Midbrain (tissue), 1 donor: Measurements from ENCODE around the gene BCL11A.

Source experiments
- DNase-seq: peaks from one replicate; lab custom pipeline; 2025; lab: John Stamatoyannopoulos, UW

The BCL11A gene

DNA sequence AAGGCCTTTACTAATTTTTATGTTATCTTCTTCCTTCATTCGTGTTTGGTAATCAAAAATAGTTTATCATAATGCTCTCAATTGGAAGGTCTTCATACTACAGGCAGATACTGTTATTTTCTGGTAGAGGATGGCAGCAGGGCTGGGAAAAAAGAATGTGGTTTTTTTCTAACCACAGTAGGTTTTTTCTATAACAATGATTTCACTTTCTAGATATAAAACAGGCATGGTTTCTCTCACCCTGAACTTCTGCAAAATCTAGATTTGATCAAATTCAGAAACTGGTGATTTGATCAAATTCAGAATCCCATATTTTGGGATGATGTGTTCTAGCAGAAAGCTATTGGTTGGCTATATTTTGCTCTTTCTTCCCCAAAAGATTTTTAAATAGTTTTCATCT is 27.6 kb downstream of the BCL11A start:
- no peak for DNase-seq

DNA sequence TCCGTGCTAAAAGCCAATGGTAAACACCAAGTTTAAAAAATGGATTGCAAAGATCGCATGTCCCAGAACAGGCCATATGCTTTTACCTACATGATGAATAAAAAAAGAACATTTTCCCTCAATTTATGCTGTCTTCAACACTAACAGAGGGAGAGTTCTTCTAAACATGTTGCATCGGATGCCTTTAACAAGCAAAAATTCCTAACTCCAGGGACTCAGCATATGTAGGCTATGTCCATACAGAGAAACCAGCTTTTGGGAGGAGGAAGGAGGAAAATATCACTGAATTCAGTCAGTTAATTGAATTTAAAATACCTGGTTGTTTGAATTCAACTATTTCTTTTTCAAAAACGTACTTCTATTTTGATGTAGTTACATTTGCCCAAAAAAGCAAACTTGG is 28.6 kb downstream of the BCL11A start:
- DNase-seq = no peak

DNA sequence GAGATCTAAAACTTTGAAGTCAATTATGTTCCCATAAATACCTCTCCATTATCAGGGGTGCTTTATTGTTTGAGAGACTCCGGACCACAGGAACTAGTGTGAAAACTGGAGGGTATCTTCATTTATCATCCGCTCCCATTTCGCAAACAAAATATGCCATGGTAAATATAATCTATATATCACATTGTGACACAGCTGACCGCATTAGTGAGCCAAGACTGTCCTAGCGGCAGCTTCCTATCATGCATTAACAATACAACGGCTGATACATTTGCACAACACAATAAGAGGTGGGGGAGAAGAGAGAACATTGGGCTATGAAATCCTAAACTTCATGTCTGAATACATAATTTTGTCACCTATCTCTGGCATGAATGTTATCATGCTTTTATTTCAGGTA is 29.5 kb downstream of the BCL11A start:
- no peak for DNase-seq

DNA sequence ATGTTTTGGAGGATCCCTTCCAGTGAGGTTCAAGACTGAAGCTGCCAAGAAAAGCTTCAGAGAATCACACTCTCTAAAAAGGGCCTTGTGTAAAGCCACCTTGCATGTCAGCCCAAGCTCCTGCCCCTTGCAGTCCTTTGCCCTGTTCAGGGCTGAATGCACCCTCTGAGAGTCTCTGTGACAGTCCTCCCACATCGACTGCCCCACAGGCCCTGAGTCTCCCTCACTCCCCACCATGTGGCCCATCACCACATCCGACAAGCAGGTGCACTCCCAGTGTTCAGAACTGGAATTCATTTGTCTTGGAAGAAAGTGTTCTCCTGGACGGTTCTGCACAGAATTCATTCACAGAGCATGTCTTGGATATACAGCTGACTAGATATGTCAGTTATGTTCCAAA is 31.0 kb downstream of the BCL11A start:
- DNase-seq = no peak

DNA sequence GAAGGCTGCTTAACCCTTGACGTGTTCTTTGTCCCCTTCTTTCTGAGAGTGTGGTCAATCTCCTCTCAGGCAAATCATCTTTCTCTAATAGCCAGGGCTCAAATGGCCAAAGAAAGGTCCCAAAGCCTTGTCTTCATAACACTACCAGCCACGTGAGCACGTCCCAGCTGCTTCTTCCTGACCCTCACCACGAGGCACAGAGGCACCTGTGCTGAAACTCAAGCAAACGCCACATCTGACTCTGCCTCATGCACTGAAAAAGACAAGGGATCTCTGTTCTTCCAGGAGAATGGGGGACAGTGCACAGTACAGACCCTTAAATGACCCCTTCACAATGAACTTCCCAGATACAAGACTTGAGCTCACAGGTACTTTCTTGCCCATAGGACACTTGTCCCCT is 31.8 kb downstream of the BCL11A start:
- no peak for DNase-seq

DNA sequence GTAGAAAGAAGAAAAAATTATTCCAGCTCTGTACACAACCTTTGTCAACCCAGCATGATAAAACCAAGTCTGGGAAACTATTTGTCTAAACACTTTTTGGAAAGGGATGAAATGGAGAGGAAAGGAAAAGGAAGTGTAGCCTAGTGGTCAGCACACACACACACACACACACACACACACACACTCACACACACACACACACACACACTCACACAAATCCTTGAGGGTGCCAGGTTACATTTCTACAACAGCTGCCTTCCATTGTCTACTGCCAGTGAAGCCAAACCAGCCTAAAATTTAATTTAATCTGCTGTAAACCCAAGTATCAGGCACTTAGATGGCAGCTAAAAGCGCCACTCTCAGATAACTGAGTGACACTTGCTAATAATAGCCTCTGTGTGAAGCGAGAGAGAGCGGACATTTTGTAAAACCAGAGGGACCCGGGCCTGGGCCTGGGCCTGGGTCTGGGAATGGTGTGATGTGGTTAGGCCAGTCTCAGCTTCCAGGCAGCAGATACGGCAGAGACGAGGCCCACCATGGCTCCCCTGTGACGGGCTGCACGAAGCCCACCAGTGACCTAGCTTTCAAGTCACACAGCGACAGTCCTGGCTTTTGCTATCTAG is 32.4 kb downstream of the BCL11A start:
- no peak for DNase-seq

DNA sequence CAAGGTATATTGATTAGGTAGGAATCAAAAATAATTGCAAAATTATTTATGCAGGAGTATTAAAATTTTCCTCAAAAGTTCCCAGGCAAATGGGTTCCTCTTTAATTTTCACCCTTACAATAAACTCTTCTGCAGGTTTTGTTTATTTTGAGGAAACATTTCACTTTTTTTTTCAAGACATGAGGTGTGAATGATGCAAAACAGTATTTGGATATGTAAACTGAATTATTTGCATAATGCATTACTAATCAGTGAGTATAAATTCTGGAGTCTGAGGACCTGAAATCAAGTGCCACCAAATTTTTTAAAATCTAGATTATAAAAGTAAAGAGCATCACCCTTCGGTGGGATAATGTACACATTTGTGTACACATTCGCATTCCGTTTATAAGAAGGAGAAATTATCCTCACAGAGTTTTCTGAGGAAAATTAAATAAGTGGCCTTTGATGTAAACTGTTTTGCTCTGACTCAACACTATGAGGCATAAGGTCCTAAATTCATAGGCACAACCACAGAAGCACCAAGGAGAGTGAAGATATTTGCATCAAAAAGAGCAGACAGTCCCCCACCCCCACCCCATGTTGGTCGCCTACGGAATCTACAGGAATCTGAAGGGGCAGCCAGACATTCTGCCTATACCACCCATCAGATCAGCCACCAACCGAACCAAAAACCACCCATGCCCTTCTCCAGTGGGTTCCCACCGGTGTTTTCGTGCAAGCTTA is 33.1 kb downstream of the BCL11A start:
- no peak for DNase-seq

DNA sequence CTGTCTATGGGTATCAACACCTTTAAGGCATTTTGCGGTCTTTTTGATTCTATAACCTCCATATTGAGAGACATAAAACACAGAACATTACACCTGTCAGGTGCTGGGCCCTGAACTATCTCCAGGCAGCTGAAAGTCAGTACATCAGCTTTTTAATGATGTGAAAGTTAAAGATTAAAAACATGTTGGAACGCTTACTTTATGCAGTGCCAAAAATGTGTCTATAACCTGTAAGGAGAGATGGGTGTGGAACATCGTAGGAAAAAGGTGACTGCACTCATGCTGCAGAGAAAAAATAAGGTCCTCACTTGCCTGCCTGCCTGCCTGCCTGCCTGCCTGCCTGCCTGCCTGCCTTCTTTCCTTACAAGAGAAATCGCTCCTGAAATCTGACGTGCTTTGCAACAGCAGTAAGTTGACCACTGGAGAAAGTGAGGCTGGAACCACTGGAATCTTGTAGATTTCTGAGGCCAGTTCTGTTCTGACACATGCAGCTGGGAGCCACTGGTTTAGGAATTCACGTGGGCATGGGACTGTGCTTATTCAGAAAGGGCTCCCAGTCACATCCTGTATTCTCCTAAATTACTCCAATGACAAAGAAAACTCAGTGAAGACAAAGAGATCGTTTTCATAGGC is 34.1 kb downstream of the BCL11A start:
- no peak for DNase-seq

DNA sequence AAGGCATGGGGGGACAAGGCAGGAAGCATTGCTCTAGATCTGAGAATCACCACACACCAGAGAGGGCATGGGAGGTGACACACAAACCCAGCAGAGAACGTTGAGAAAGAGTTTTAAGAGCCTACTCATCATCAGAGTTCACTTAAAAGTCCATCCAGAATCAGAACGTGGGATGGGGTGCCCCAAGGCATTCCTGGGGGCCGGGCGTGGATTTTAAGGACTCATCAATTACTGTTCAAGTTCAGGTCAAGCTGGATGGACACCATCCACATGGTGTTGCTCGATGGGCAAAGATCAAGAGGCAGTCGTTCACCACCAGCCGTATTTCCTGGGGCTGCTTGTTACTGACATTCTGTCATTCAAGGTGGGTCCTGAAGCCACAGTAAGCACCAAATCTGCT is 34.9 kb downstream of the BCL11A start:
- DNase-seq = no peak

DNA sequence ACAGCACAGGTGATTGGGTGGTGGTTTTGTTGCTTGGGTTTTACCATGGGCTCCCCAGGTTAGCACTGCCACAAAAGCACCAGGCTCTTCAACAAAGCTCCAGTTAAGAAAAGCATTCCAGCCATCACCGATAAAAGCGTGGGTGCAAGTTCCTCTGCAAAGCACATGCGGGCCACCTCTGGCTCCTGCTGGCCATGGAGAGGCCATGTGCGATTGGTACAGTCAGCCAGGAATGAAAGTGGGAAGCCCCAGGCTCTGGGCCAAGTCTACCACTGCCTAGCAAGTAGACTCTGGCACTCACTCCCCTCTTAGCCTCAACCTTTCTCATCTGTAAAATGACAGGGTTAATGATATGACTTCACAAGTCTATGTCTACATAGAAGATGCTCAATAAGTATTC is 36.0 kb downstream of the BCL11A start:
- no peak for DNase-seq

DNA sequence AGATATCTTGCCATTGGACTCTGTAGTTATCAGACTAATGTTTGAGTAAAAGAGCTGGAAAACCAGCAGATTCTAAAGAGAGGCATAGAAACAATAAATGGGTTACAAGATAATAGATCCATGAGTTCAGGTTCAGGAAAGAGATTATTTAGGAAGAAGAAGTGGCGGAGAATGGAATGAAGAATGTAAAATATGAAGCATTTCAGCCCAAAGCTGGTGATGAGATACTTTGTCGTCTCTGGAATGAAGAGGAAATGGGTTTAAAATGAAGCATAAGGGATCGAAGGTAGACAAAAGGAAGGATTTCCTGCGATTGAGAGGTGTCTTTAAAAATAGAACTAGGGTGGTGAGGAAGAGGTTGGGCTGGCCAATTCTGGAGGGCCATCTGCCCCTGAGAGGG is 36.6 kb downstream of the BCL11A start:
- DNase-seq = no peak

DNA sequence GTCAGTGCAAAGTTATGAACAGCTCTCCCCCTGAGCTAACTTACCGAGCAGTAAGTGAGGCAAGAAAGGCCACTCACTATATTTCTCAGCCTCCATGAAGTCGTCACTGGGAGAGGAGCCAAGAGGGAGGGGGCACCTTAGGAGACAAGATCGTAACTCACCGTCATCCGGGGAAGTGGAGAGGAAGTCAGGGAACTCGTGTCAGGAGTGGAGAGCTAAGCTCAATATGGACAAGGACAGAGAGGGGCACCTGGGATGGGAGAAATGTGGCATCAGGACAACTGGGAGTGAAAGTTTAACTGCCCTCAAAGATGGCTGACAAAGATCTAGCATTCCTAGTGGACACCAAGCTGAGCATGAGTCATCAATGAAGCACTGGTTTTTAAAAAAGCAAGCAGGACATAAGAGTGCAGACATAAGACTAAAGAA is 37.1 kb downstream of the BCL11A start:
- no peak for DNase-seq

DNA sequence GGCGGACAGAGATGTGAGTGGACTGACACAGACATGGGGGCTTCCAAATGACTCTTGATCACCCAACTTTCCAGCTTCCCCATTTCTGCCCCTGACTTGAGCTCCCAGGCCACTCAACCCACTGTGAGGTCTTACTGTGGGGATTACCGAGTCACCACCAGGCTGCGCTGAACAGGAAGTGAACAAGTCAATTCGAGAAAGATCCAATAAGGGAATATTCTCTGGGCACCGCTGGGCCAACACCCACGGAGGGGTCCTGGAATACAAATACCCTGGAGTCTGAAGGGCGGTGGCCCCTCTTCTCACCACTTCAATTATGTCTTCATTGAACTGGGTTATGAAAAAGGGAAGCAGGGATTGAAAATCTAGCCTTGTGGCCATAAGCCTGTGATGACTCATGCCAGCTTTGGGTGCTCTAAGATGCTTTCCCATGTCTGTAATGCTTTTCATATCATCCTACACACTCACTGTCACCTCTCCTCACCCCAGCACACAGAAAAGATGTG is 37.7 kb downstream of the BCL11A start:
- no peak for DNase-seq

DNA sequence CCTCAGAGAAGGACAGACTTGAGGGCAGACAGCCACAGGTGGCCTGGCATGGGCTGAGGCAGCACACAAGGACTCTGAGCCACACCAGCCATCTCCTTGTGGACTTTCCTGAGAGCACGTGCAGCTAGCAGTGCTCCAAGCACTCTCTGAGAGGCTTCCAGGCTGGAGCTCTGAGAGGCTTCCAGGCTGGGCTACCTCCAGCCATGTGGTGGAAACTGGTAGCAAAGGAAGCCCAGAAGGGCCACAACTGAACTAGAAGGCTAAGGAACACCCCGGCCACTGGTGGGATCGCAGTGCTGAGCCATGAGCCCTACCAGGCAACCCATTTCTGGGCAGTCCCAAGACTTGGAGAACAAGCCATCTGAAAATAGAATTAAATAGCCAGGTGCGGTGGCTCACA is 39.5 kb downstream of the BCL11A start:
- DNase-seq = no peak

DNA sequence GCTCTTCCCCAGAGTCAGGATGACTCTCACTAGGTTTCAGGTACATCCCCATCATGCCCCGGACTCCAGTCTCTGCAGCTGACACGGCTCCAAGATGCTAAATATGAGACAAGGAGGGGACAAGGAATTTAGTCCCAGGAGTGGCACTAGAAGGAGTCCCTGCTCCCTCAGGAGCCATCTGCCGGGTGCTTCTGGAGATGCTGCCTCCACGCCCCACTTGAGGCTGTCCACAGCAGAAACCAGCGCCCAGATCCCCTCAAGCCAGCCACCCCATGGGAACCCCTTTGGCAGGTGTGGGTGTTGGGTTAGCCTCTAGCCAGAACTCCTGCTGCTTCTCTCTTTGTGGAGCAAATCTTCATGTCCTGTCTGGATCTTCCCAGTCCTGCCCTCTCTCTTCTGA is 40.3 kb downstream of the BCL11A start:
- no peak for DNase-seq

DNA sequence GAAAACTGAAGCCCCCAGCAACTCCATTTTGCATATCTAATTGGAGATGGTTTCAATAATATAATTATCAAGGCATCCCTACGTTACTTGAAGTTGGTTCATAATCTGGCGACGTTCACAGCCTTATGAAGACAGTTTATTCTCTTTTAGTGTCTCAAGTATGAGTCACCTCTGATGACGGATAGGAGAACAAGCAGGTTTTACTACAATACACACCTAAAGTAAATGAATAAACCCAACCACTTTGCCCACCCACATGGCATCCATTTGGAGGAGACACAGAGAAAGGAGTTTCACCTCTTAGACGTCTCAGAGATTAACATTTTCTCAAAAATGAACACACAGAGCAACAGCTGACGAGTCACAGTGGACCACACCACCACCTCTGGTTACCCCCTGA is 40.8 kb downstream of the BCL11A start:
- no peak for DNase-seq

DNA sequence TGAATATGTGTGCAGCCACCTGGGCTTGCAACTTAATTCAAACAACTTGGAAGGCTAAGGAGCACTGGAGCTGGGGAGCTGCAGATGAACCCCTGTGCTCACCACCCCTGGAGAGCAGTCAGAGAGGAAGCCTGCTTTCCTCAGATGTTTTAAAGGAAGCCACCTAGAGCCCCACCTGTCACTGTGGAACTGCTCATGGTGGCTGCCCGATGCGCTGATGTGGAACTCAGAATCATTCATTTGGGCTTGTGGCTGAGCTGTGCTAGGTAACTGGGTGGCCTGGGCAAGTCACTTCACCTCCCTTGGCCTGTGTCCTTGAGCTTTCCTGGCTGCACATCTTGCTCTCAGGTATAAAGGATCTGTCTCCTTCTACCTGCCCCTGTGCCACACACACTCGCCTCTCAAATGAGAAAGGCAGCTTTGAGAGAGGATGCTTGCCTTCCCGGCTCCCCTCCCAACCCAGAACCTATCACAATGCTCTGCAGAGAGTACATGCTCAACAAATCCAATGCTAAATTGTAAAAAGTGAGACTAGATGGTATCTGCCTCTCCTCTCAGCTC is 41.3 kb downstream of the BCL11A start:
- DNase-seq = no peak

DNA sequence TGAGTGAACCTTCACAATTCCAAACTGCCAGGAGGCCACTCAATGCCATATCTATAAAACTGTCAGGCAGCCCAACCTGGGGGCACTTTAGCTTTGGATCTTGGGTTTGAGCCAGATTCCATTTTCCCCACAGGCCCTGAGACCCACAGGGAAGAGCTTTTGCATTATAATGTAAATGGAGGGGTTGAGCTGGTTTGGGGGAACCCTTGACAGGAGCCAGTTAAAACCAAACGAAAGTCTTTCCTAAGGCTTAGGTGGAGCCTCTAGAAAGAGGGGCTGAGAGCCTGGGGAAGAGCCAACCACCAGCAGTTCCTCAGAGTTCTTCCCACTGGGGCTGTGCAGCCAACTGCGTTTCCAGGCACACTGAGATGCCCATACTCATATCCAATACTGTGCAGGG is 42.7 kb downstream of the BCL11A start:
- no peak for DNase-seq

DNA sequence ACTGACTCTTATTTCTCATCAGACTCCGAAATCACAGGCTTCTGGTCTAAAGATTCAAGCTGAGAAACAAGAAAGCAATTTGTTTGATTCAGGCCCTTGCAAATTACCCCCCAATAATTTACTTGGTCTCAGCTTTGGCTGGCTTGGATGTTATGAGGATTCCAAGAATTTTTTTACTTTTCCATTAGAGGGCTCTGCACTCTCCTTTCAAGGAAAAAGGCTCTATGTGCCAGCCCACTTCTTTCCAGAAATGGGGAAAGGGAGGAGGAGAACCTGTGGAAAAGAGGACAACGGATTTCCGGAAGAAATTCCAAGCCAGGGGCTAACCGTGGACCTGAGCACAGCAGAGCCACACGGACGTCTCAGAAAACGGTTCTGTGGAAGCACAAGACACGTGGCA is 44.4 kb downstream of the BCL11A start:
- no peak for DNase-seq

DNA sequence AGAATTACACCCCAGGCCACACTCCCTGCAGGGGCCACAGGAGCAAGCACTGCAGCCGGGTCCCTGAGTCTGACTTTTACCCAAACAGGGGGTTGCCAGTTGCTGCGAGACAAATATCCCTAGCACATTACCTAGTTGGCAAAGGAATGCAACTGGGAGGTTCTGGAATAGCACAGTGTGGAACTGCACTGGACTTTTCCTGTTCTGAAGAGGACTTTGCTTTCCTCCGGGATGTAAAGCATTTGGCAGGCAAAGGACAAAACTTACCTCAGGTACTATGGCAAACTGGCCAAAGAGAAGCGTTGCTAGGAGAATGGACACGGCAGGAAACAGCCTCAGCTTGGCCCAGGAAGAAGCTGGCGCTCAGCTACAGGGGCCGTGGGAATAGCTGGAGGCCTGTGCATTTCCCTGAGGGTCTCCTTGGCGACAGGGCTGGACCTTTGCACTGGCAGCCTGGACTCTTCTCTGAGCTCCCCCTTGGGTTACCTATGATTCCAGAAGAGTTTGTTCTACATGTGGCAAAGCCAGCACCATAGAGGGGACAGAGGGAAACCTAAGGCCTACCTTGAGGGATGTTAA is 45.0 kb downstream of the BCL11A start:
- DNase-seq = no peak

DNA sequence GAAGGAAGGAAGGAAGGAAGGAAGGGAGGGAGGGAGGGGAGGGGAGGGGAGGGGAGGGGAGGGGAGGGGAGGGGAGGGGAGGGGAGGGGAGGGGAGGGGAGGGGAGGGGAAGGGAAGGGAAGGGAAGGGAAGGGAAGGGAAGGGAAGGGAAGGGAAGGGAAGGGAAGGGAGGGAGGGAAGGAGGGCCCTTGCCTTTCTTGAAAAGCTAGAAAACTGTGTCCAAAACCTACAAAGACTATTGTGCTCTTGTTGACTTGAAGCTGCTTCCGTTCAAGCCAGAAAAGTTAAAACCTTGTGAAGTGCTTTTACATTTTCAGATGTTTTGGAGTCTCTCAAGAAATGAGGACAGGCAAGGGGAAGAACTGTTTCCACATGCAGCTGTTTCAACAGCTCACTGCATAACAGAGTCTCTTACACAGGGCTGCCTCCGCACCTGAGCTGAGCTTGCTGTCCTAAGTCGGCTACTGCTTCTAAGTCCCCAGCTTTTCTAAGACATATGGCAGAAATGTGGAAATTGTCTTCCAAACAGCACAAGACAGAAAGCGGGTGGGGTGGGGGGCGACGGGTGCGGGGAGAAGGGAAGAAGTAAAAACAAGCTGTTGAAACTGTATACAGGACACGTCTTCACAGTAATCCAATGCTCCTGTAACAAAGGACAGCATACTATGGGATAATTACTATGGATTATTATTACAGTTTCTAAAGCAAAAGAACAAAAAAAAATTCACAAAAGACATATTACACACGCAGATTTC is 46.1 kb downstream of the BCL11A start:
- no peak for DNase-seq

DNA sequence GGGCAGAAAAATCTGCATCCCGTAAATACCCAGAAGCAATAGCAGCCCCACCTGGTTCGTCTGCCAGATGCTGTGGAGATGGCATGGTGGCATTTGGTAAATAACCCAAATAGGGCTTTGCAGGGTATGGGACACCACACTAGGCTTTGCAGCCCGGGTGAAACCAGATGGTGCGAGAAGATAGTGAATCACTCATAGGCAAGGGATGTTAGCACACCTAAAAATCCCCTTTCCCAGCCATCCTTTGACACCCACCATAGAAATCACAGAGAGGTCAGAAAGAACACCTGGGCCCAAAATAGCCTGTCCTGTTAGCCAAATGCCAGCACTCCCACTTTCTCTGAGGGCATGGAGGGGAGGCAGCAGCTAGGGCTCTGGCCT is 47.6 kb downstream of the BCL11A start:
- no peak for DNase-seq
